ENCODE data around the gene PLXNA4. TPM values are rescaled to one million over a fixed set of nuclear protein-coding genes. Genes with fewer than 3 reads are reported as not detected.

Gene PLXNA4
- total RNA-seq, 2 donors from 2014 or later: 12.2 to 27.7 TPM

- H3K4me1 ChIP-seq (ENCODE audit: control insufficient read depth in 1 of 2, low read depth in 2 of 2): peaks cover 9 to 16% of the 10 kb centered on the region in 2 donors
- H3K27me3 ChIP-seq (replicated peaks; ENCODE audit: insufficient read depth): no peaks in the 10 kb centered on the region
- H3K27ac ChIP-seq: no peak overlapping the region
- DNase-seq (ENCODE audit: low spot score) (no peak), ATAC-seq (ENCODE audit: insufficient number of reproducible peaks, low FRiP score, low read depth) (no peak)
- TF ChIP-seq CTCF (IDR thresholded peaks at IDR 0.05): no peak
- no peaks in the 10 kb centered on the region for H3K9me3 ChIP-seq
- no peak overlapping the region for H3K4me3 ChIP-seq
- H3K36me3 ChIP-seq: no peaks in the 10 kb centered on the region
Measured at GRCh38 chr7:132362059-132362458, 214.2 kb downstream of the PLXNA4 start.

- Histone ChIP-seq H3K4me1 (ENCODE audit: control insufficient read depth in 1 of 2, low read depth in 2 of 2) (peaks cover 13 to 18% of the 10 kb centered on the region in 2 donors), H3K27ac (no peak overlapping the region), H3K4me3 (no peak overlapping the region), H3K27me3 (replicated peaks; ENCODE audit: insufficient read depth) (no peaks in the 10 kb centered on the region), H3K9me3 (no peaks in the 10 kb centered on the region), H3K36me3 (no peaks in the 10 kb centered on the region)
- TF ChIP-seq CTCF (IDR thresholded peaks at IDR 0.05): no peak
- ATAC-seq (ENCODE audit: insufficient number of reproducible peaks, low FRiP score, low read depth): no peak
- DNase-seq (ENCODE audit: low spot score): no peak
Measured at GRCh38 chr7:132361146-132361545, 215.1 kb downstream of the PLXNA4 start.

- ATAC-seq (ENCODE audit: insufficient number of reproducible peaks, low FRiP score, low read depth) (no peak), DNase-seq (ENCODE audit: low spot score) (no peak)
- no peak for TF ChIP-seq CTCF (IDR thresholded peaks at IDR 0.05)
- H3K4me1 ChIP-seq (ENCODE audit: control insufficient read depth in 1 of 2, low read depth in 2 of 2): peaks cover 13 to 18% of the 10 kb centered on the region in 2 donors
- no peak overlapping the region for H3K27ac ChIP-seq
- H3K4me3 ChIP-seq: no peak overlapping the region
- H3K9me3 ChIP-seq: no peaks in the 10 kb centered on the region
- no peaks in the 10 kb centered on the region for H3K36me3 ChIP-seq
- no peaks in the 10 kb centered on the region for H3K27me3 ChIP-seq (replicated peaks; ENCODE audit: insufficient read depth)
Measured at GRCh38 chr7:132359743-132360142, 216.5 kb downstream of the PLXNA4 start.

GRCh38 chr7:132355048-132355447 is 221.2 kb downstream of the PLXNA4 start:
- no peak for DNase-seq (ENCODE audit: low spot score)

GRCh38 chr7:132354527-132354926 is 221.7 kb downstream of the PLXNA4 start:
- no peak for DNase-seq (ENCODE audit: low spot score)
- no peaks in the 10 kb centered on the region for H3K36me3 ChIP-seq
- H3K9me3 ChIP-seq: no peaks in the 10 kb centered on the region
- H3K27me3 ChIP-seq (replicated peaks; ENCODE audit: insufficient read depth): no peaks in the 10 kb centered on the region
- H3K4me1 ChIP-seq (ENCODE audit: control insufficient read depth in 1 of 2, low read depth in 2 of 2): peaks cover 29 to 50% of the 10 kb centered on the region in 2 donors
- TF ChIP-seq CTCF (IDR thresholded peaks at IDR 0.05): no peak
- no peak overlapping the region for H3K4me3 ChIP-seq
- ATAC-seq (ENCODE audit: insufficient number of reproducible peaks, low FRiP score, low read depth): no peak
- peak overlapping the region in 1 of 2 donors; percentile 8 for H3K27ac ChIP-seq

More at GRCh38 chr7:132355048-132355447, 221.2 kb downstream of the PLXNA4 start:
- Histone ChIP-seq H3K27me3 (replicated peaks; ENCODE audit: insufficient read depth) (no peaks in the 10 kb centered on the region), H3K36me3 (no peaks in the 10 kb centered on the region), H3K27ac (no peak overlapping the region), H3K4me1 (ENCODE audit: control insufficient read depth in 1 of 2, low read depth in 2 of 2) (peaks cover 29 to 50% of the 10 kb centered on the region in 2 donors), H3K4me3 (no peak overlapping the region), H3K9me3 (no peaks in the 10 kb centered on the region)
- no peak for ATAC-seq (ENCODE audit: insufficient number of reproducible peaks, low FRiP score, low read depth)
- TF ChIP-seq CTCF (IDR thresholded peaks at IDR 0.05): no peak

Measured in thoracic aorta (tissue), 2 donors.